HG02798 (cell line): ENCODE measurements around the gene SRPK3.

ENCODE experiments used
- ATAC-seq: cut with Tn5 transposase; IDR thresholded peaks from one replicate; pipeline ENCODE4 v1.9.1; 2021; ENCODE audit warnings: mild to moderate bottlenecking; ENCODE audit not compliant: unreplicated experiment, poor library complexity

The SRPK3 gene

DNA sequence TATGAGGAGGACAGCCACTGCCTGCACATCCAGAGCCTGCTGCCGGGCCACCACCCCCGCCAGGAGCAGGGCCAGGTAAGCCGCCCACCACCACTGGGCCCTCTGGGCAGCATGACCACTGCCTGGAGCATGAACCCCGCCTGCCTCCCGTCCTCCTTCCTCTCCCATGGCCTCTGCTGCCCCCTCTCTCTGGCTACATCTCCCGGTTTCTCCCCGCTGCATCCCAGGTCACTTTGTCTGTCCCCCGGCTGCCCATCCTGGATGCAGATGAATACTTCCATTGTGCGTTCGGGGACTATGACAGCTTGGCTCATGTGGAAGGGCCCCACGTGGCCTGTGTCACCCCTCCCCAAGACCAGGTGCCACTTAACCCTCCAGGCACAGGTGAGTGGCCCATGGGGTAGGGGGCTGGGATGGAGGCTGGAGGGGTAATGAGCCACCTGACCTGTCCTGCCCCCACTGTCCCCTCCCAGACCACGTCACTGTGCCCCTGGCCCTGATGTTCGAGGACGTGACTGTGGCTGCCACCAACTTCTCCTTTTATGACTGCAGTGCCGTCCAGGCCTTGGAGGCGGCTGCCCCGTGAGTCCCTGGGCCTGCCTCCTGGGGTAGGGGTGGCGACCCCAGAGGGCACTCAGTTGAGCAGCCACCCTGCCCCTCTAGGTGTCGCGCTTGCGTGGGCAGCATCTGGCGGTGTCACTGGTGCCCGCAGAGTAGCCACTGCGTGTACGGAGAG lies 10.8 kb upstream of the SRPK3 start:
- ATAC-seq: no peak

DNA sequence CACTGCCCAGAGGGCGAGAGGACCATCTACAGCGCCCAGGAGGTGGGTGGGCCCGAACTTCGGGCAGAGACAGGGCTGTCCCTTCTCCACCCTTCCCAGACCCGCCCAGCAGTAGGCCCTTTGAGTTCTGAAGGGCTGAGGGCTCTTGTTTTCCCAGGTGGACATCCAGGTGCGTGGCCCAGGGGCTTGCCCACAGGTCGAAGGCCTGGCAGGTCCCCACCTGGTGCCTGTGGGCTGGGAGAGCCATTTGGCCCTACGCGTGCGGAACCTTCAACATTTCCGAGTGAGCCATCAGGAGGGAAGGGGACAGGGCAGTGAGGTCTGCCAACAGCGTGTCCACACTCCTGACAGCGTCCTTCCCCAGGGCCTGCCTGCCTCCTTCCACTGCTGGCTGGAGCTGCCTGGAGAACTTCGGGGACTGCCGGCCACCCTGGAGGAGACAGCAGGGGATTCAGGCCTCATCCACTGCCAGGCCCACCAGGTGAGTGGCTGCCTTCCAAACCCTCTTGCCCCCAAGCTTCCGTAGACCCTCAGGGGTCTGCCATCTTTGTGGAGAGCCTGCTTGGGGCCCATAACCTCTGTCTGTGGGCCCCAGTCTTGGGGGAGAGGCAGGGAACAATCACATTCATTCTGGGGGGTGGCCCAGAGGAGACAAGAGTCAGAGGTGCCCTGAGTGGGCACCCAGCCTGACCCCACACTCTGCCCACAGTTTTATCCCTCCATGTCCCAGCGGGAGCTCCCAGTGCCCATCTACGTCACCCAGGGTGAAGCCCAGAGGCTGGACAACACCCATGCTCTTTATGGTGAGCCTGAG lies 10.0 kb upstream of the SRPK3 start:
- no peak for ATAC-seq

DNA sequence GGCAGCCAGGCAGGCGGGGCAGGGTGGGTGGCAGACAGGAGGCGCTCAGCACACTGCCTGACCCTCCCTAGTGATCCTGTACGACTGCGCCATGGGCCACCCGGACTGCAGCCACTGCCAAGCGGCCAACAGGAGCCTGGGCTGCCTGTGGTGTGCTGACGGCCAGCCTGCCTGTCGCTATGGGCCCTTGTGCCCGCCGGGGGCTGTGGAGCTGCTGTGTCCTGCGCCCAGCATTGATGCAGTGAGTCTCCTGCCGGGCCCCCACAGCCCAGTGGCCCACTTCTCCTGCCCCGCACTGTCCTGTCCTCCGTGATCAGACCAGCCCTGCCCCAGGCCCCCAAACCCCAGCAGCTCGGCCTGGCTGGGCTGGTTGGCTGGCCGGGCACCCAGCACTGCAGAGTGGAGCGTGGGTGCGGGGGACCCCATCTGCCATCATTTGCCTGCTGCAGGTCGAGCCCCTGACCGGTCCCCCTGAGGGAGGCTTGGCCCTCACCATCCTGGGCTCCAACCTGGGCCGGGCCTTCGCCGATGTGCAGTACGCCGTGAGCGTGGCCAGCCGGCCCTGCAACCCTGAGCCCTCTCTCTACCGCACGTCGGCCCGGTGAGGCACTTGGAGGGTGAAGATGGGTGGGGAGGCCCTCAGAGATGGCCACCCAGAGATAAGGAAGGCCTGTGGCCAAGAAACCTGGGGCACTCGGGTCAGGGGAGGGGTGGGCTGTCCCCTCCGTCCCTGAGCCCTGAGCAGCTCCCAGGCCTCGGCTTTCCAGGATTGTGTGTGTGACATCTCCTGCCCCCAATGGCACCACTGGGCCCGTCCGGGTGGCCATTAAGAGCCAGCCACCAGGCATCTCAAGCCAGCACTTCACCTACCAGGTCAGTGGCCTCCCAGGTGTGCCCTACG lies 9.2 kb upstream of the SRPK3 start:
- no peak for ATAC-seq

DNA sequence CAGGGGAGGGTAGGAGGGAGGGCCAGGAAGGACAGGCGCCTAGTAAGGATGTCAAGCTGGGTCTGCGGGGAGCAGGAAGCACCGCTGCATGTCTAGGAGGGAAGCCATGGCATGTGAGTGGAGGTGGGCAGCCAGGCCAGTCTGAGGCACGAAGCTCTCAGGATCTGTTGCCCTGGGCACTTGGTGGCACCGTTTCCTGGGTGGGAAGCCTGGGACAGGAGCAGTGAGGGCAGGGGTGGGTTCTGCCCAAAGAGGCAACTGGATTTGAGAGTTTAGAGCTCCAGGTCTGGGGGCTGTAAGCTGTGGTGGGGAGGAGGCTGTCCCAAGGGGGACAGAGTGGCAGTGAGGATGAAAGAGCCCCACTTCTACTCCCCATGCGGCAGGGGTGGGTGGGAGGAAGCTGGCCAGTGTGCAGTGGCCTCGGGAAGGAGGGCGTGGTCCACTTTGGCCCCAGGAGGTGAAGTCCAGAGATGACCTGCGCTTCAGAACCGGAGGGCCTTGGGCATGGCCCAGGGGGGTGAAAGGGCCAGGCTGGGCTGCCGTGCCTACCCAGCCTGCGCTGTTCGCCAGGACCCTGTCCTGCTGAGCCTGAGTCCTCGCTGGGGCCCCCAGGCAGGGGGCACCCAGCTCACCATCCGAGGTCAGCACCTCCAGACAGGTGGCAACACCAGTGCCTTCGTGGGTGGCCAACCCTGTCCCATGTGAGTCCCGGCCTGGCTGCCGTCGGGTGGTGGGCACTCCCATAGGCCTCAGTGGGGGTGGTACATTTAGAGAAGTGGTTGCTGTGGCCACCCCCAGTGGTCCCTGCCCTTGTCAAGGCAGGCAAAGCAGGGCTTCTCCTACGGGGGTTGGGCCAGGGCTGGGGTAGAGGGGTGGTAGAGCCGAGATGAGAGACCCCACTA lies 8.3 kb upstream of the SRPK3 start:
- no peak for ATAC-seq

DNA sequence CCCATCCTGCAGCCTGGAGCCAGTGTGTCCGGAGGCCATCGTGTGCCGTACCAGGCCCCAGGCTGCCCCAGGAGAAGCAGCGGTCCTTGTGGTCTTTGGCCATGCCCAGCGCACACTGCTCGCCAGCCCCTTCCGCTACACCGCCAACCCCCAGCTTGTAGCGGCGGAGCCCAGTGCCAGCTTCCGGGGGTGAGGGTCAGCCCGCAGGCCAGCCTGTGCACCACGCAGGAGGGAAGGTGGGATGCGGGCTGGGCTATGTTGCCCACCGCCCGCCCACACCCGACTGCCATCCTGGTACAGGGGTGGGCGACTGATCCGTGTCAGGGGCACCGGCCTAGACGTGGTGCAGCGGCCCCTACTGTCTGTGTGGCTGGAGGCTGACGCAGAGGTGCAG lies 7.6 kb upstream of the SRPK3 start:
- ATAC-seq: no peak

DNA sequence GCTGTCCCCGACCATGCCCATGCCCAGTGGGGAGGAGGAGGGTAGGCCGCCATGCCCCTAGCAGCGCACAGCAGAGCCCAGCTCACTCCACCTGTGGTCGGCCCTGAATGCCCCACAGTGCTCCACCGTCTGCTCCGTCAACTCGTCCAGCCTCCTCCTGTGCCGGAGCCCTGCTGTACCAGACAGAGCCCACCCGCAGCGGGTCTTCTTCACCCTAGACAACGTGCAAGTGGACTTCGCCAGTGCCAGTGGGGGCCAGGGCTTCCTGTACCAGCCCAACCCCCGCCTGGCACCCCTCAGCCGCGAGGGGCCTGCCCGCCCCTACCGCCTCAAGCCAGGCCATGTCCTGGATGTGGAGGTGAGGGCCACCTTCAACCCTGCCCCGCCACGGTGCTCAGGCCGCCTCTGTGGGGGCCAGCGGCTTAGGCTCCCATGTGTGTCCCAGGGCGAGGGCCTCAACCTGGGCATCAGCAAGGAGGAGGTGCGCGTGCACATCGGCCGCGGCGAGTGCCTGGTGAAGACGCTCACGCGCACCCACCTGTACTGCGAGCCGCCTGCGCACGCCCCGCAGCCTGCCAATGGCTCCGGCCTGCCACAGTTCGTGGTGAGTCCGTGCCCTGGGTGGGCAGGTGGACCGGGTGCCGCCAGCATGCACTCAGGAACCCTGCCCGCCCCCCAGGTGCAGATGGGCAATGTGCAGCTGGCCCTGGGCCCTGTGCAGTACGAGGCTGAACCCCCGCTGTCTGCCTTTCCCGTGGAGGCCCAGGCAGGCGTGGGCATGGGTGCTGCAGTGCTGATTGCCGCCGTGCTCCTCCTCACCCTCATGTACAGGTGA lies 6.9 kb upstream of the SRPK3 start:
- ATAC-seq: no peak

DNA sequence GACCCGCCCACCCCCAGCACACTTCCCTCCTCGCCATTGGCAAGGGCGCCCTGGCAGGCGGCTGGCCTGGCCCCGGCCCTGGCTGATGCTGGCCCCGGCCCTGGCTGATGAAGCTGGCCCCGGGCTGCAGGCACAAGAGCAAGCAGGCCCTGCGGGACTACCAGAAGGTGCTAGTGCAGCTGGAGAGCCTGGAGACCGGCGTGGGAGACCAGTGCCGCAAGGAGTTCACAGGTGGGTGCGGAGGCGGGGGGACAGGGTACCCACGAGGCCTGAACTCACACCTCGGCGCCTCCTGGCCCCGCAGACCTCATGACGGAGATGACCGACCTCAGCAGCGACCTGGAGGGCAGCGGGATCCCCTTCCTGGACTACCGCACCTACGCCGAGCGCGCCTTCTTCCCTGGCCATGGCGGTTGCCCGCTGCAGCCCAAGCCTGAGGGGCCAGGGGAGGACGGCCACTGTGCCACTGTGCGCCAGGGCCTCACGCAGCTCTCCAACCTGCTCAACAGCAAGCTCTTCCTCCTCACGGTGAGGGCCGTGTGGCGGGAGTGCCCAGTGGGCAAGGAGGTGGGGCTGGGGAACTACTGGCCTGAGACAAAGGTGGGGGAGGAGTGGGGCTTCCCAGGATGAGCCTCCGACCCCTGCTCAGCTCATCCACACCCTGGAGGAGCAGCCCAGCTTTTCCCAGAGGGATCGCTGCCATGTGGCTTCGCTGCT lies 6.1 kb upstream of the SRPK3 start:
- no peak for ATAC-seq

DNA sequence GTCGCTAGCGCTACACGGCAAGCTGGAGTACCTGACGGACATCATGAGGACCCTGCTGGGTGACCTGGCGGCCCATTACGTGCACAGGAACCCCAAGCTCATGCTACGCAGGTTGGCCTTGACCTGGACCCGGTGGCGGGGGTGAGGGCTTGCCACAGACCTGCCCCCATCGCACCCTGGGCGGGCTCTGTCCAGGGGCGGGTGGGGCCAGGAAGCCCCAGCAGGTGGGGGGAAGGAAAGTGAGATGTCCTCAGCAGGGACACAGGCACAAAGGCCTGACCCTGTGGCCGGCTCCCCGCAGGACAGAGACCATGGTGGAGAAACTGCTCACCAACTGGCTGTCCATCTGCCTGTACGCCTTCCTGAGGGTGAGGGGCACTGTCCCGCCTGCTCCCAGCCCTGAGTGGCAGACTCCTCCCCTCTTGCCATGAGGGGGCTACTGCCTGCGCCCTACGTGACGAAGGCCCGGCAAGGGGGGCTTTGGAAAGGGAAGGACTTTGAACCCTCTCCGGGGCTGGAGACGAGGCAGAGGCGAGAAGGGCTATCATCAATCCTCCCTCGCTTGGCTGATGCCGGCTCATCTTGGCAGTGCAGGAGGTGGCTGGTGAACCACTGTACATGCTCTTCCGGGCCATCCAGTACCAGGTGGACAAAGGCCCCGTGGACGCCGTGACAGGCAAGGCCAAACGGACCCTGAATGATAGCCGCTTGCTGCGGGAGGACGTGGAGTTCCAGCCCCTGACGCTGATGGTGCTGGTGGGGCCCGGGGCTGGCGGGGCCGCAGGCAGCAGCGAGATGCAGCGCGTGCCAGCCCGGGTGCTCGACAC lies 5.3 kb upstream of the SRPK3 start:
- ATAC-seq: no peak

DNA sequence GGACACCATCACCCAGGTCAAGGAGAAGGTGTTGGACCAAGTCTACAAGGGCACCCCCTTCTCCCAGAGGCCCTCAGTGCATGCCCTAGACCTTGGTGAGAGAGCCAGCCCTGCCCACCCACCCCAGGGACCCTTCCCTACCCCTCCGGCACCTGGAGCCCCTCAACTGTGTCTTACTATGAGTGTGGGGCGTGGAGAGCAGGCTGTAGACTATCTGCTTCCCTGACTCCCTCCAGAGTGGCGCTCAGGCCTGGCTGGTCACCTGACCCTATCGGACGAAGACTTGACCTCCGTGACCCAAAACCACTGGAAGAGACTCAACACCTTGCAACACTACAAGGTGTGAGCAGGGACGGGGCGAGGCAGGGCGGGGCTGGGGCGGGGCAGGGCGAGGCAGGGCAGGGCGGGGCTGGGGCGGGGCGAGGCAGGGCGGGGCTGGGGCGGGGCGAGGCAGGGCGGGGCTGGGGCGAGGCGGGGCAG lies 4.7 kb upstream of the SRPK3 start:
- ATAC-seq: no peak

DNA sequence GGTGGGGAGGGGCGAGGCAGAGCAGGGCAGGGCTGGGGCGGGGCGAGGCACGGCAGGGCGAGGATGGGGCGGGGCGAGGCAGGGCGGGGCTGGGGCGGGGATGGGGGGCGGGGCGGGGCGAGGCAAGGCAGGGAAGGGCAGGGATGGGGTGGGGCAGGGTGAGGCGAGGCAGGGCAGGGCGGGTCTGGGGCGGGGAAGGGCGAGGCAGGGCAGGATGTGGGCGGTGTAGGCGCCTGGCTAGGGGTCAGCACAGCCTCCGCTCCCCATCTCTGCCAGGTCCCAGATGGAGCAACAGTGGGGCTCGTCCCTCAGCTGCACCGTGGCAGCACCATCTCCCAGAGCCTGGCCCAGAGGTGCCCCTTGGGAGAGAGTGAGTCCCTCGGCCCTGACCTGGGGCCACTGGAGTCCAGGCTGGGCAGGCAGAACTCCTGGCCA lies 4.2 kb upstream of the SRPK3 start:
- ATAC-seq: no peak

DNA sequence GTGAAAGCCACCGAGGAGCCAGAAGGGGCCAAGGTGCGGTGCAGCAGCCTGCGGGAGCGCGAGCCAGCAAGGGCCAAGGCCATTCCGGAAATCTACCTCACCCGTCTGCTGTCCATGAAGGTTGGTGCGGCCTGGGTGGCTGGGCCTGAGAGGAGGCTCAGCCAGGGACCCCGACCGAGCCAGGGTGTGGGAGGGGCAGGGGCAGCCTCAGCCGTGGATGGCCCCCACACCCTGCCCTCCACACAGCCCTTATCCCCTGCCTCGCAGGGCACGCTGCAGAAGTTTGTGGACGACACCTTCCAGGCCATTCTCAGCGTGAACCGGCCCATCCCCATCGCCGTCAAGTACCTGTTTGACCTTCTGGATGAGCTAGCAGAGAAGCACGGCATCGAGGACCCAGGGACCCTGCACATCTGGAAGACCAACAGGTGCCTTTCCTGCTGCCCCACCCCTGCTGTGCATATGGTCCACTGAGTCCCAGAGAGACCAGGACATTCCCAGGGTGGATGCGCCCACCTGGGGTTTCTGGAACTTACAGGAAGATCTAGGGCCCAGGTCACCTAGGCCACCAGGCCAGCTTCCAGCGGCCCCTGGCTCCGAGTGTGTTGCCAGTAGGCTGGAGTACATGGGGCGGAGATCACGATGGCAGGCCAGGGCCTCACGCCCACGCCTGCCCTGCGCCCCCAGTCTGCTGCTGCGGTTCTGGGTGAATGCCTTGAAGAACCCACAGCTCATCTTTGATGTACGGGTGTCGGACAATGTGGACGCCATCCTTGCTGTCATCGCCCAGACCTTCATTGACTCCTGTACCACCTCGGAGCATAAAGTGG lies 3.4 kb upstream of the SRPK3 start:
- no peak for ATAC-seq

DNA sequence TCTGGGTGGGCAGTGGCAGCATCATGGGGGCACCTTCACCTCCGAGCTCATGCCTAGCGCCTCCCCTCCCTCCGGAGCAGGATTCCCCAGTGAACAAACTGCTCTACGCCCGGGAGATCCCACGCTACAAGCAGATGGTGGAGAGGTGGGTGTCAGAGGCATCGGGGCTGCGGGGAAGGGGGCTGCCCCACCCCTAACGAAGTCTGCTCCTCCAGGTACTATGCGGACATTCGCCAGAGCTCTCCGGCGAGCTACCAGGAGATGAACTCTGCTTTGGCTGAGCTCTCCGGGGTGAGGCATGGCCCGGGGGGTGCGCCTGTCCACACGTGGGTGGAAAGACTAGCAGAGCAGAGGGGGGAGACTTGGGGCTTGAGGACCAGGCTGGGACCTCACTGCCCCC lies 2.7 kb upstream of the SRPK3 start:
- no peak for ATAC-seq

DNA sequence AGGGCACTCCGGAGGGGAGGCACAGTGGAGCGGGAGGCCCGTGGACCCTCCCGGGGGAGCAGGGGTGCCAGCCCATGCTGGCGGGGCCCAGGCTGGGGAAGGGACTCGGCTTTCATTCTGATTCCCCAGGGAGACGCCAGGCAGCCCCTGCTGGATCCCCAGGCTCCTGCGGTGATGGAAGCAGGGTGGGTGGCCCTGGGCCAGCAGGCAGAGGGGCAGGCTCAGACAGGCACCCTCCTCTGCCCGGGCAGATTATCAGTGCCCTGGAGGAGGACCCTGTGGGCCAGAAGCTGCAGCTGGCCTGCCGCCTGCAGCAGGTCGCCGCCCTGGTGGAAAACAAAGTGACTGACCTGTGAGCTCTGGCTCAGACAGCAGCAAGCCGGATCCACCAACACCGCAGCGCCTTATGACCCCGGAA lies 2.1 kb upstream of the SRPK3 start:
- ATAC-seq: no peak

DNA sequence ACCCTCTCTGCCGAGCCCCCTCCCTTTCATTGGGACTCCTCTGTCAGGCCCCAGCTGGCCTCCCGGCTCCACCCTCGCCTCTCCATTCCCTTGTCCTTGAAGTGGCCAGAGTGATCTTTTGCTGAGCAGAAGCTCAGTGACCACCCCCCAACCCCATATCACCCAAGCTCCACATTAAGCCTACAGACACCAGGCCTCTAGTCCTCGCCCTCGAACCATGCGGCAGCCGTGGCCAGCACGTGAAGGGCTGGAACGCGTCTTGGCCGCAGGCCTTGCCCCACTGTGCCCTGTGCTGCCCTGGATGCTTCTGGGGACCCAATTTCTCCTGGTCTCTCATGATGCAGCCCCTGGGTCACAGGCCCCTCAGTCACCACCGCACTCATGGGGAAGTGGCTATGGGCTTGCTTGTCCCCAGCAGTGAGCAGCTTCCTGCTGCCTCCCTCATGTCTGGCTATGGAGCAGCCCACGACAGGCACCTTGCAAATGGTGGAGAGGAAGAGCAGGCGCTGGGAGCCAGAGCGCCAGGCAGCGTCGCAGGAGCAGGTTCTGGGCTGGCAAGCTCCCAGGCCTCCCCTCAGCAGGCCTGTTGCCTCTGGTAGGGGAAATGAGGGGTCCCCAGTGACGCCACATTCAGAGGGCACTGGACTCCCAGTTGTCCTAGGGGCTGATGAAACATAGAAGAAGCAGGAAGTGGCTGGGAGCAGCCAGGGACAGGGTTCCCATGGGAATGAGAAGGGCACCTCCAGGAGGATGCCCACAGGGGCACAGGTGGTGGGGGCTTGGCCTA lies 757 bp upstream of the SRPK3 start:
- ATAC-seq: no peak

DNA sequence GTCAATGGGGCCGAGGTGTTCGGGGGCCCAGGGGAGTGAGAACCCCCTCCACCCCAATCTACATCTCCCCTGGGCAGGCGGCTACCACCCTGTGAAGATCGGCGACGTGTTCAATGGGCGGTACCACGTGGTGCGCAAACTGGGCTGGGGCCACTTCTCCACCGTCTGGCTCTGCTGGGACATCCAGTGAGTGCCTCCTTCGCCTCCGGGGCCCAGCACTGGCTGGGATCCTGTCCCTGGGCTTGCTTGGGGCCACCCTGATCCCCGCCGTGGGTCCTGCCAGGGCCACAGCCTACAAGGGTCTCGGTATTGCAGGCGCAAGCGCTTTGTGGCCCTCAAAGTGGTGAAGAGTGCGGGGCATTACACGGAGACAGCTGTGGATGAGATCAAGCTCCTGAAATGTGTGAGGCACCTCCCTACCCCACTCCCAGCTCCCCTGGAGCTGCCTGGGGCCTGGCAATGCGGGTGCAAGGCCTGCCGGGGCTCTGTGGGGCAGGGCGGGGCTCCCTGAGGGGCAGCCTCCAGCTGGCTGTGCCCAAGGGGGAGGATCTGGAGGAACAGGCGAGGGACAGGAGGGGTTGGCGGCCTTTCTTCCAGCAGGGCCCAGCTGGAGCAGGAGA lies 697 bp downstream of the SRPK3 start:
- no peak for ATAC-seq
